Stomach (tissue), 9 donors: ENCODE measurements around the gene EML5. TPM values are rescaled to one million over a fixed set of nuclear protein-coding genes. Genes with fewer than 3 reads are reported as not detected.

ENCODE experiments used
- DNase-seq, 2 donors: peaks; one replicate each; pipeline versions ENCODE4 v3.0.0 to v3.0.0-alpha.2; 2013 to 2019
- H3K27ac ChIP-seq, 5 donors: fragments of 200-600 bp in 4 of 5; sonication (generic) in 4 of 5; one replicate each; pipeline ENCODE4 v1.5.1; 2013 to 2019; ENCODE audit warnings: mild to moderate bottlenecking in 1 of 5, moderate library complexity in 1 of 5
- H3K27me3 ChIP-seq, 3 donors: fragments of 200-600 bp; sonication (generic); one replicate each; pipeline ENCODE4 v1.5.1; 2017 to 2019; ENCODE audit warnings: mixed run types in 1 of 3
- H3K36me3 ChIP-seq, 4 donors: fragments of 200-600 bp; sonication (generic); 1 replicate in 3 of 4; 2 replicates in 1 of 4; pipeline ENCODE4 v1.5.1; 2016 to 2019
- H3K4me1 ChIP-seq, 4 donors: fragments of 200-600 bp; sonication (generic); one replicate each; pipeline ENCODE4 v1.5.1; 2016 to 2019
- H3K4me3 ChIP-seq, 4 donors: fragments of 200-600 bp; sonication (generic) in 3 of 4; one replicate each; pipeline ENCODE4 v1.5.1; 2016 to 2019; ENCODE audit warnings: mild to moderate bottlenecking in 1 of 4
- H3K9me3 ChIP-seq, 4 donors: fragments of 200-600 bp; sonication (generic); one replicate each; pipeline ENCODE4 v1.5.1; 2016 to 2019
- EP300 ChIP-seq: sonication (generic); formaldehyde crosslinking; IDR thresholded peaks from one replicate; pipeline ENCODE4 v1.6.1; 2017; ENCODE audit warnings: antibody characterized with exemption
- POLR2A ChIP-seq, 4 donors: fragments of 450-650 bp; IDR thresholded peaks; one replicate each; pipeline ENCODE4 v1.6.1; 2016; ENCODE audit warnings: antibody characterized with exemption in 4 of 4, control low read depth in 2 of 4, mild to moderate bottlenecking in 1 of 4, moderate library complexity in 1 of 4
- POLR2AphosphoS5 ChIP-seq, 3 donors: sonication (generic); formaldehyde crosslinking; IDR thresholded peaks; one replicate each; pipeline ENCODE4 v1.6.1; 2016; ENCODE audit warnings: antibody characterized with exemption in 3 of 3
- WGBS, 5 donors: extraction: QIAGEN DNeasy Blood & Tissue Kit in 3 of 5; methylation state at CpG; one replicate each; pipeline versions ENCODE4 v1.1.5 to v1.1.7; 2013 to 2018; 5-methylcytosine and 5-hydroxymethylcytosine counted together
- intact Hi-C: fragments of 100-400 bp; cut with DNase I; formaldehyde crosslinking; loops from one replicate; pipeline ENCODE4 v1.15.1; 2023; ENCODE audit warnings: low total_unique reads
- polyA plus RNA-seq, 3 donors: library from polyadenylated mRNA; stranded (reverse); fragments of 200-250 nt; gene quantifications; one replicate each; pipeline ENCODE4 v1.2.3, GENCODE V29; 2013
- total RNA-seq, 5 donors: library from RNA; depleted of rRNA; stranded (reverse); fragments of >200 nt; gene quantifications; one replicate each; pipeline versions ENCODE4 v1.1.0 to v1.2.3, GENCODE V29; 2014 to 2016
- TF ChIP-seq, protein P1 (sequence below), 7 experiments: fragments of 450-650 bp in 4 of 7; fragments of 200-600 bp in 3 of 7; sonication (generic) in 3 of 7; IDR thresholded peaks; one replicate each; pipeline ENCODE4 v1.5.1; 2016 to 2019; ENCODE audit warnings: antibody characterized with exemption in 7 of 7, control low read depth in 2 of 7, mild to moderate bottlenecking in 1 of 7
- donor health status: healthy with polysubstance abuse.
- donor health status: Bipolar disorder and iron deficiency.
- donor health status: healthy.

Gene EML5
- total and polyA plus RNA-seq, 8 donors: 0.19 to 10.3 (median 0.92) TPM; not detected in 1

DNA sequence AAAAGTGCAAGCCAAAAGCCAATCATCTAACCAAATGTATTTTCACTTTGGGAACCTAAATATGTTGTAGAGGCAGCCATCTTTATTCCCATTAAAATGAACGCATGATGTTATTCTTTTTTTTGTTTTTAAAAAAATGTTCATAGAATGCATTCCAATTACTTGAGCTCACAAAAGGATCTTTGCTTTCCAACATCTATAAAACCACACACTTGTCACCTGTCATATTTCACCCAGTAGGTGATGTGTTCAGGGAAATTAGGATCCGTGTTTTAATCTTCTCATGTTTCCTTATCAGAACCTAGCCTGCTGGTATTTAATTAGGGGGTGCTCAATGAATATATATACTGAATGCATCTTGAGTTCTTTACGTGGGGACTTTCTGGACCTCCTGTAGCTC lies 45.3 kb upstream of the EML5 start:
- Histone ChIP-seq H3K27ac (no peak overlapping the region), H3K27me3 (no peaks in the 10 kb centered on the region), H3K36me3 (peaks cover 0 to 20% (median 14%) of the 10 kb centered on the region in 4 donors), H3K4me3 (no peak overlapping the region), H3K4me1 (peaks cover 0 to 23% (median 13%) of the 10 kb centered on the region in 4 donors), H3K9me3 (no peaks in the 10 kb centered on the region)
- intact Hi-C loops: no loop called here
- WGBS, 5 donors: 78 to 84% (median 81%) methylated on average over 3 of the region's 3 CpGs
- no peak for TF ChIP-seq EP300
- TF ChIP-seq, protein P1, sequence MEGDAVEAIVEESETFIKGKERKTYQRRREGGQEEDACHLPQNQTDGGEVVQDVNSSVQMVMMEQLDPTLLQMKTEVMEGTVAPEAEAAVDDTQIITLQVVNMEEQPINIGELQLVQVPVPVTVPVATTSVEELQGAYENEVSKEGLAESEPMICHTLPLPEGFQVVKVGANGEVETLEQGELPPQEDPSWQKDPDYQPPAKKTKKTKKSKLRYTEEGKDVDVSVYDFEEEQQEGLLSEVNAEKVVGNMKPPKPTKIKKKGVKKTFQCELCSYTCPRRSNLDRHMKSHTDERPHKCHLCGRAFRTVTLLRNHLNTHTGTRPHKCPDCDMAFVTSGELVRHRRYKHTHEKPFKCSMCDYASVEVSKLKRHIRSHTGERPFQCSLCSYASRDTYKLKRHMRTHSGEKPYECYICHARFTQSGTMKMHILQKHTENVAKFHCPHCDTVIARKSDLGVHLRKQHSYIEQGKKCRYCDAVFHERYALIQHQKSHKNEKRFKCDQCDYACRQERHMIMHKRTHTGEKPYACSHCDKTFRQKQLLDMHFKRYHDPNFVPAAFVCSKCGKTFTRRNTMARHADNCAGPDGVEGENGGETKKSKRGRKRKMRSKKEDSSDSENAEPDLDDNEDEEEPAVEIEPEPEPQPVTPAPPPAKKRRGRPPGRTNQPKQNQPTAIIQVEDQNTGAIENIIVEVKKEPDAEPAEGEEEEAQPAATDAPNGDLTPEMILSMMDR (IDR thresholded peaks at IDR 0.05): no peak
- no peak for TF ChIP-seq POLR2A (IDR thresholded peaks at IDR 0.05)
- TF ChIP-seq POLR2AphosphoS5 (IDR thresholded peaks at IDR 0.05): no peak
- no peak for DNase-seq

DNA sequence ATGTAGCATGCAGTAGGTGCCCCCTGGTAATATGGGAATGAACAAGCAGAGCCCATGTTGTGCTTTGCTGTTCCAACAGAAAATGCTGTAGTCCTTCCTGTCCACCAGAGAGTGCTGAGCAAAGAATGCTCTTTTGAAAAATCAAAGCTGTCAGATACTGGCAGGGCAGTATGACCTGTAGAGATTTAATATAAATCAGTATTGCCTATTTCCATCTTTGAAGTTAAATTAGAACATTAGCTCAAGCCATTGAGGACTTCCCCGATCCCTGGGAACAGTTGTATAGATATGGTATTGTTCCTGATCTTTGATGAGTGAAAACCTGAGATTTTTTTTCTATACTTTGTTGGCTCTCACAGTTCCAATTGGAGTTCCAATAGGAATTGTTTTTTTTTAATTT lies 44.7 kb upstream of the EML5 start:
- H3K36me3 ChIP-seq: peaks cover 0 to 19% (median 13%) of the 10 kb centered on the region in 4 donors
- H3K9me3 ChIP-seq: no peaks in the 10 kb centered on the region
- WGBS, 5 donors: 91 to 97% (median 95%) methylated on average over 1 of the region's 1 CpG
- H3K4me1 ChIP-seq: peaks cover 0 to 23% (median 13%) of the 10 kb centered on the region in 4 donors
- no peak overlapping the region for H3K4me3 ChIP-seq
- DNase-seq: no peak
- no peak overlapping the region for H3K27ac ChIP-seq
- intact Hi-C loops: no loop called here
- no peaks in the 10 kb centered on the region for H3K27me3 ChIP-seq
- TF ChIP-seq, protein P1 (IDR thresholded peaks at IDR 0.05): no peak
- TF ChIP-seq POLR2A (IDR thresholded peaks at IDR 0.05): no peak

DNA sequence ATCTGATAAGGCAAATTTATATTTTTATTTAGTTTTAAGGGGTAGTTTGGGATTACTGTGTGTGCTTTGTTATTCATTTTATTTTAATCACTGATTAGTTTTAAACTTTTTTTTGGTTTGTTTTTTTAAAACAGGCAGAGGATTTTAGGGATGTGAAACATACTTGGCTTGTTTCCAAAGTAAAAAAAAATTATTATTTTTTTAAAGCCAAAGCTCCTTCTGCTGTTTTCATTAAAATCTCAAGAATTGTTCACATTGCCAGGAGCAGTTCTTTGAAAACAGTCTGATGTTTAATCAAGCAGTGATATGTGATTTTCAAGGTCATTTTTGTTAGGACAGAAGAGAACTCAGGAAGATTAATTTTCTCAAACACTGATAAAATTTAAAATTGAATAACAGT lies 42.9 kb upstream of the EML5 start:
- H3K27ac ChIP-seq: no peak overlapping the region
- intact Hi-C loops: no loop called here

DNA sequence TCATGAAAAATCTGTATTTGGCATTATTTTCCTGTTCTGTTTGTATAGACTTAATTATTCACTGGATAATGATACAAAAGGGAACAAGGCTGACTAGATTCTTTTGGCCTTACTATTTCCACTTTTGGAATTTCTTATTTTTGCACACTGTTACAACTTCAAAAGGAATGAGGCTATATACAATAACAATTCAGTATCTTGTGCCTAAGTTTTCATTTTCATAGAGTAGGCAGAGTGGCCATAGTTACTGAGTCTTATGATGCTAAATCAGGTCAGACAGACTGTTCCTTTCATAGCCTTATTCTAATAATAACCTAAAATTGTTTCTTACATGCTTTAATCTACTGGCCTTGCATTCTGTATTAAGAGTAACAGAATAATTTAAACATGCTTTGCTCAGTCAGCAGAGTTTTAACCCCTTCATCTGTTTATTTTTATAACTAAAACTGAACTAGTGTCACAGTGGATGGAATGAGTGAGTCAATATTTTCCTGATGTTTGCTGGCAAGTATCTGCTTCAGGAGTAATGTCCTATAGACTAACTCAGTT lies 42.2 kb upstream of the EML5 start:
- TF ChIP-seq POLR2A (IDR thresholded peaks at IDR 0.05) (no peak), POLR2AphosphoS5 (IDR thresholded peaks at IDR 0.05) (no peak), EP300 (no peak)
- TF ChIP-seq, protein P1 (IDR thresholded peaks at IDR 0.05): no peak
- intact Hi-C loops: no loop called here
- no peak overlapping the region for H3K27ac ChIP-seq
- H3K27me3 ChIP-seq: no peaks in the 10 kb centered on the region
- DNase-seq: no peak
- H3K4me1 ChIP-seq: peaks cover 0 to 38% (median 17%) of the 10 kb centered on the region in 4 donors
- no peak overlapping the region for H3K4me3 ChIP-seq
- no peaks in the 10 kb centered on the region for H3K9me3 ChIP-seq
- no peaks in the 10 kb centered on the region for H3K36me3 ChIP-seq

More for the DNA sequence above, 42.9 kb upstream of the EML5 start:
- Histone ChIP-seq H3K9me3 (no peaks in the 10 kb centered on the region), H3K27me3 (no peaks in the 10 kb centered on the region), H3K4me3 (no peak overlapping the region), H3K4me1 (peaks cover 0 to 38% (median 17%) of the 10 kb centered on the region in 4 donors), H3K36me3 (peaks cover 0 to under 1% (median under 1%) of the 10 kb centered on the region in 4 donors)
- DNase-seq: no peak
- TF ChIP-seq EP300 (no peak), POLR2AphosphoS5 (IDR thresholded peaks at IDR 0.05) (no peak), POLR2A (IDR thresholded peaks at IDR 0.05) (no peak)
- TF ChIP-seq, protein P1 (IDR thresholded peaks at IDR 0.05): no peak
